GM12878 (cell line): ENCODE measurements around the gene STRIP2. TPM values are rescaled to one million over a fixed set of nuclear protein-coding genes. Genes with fewer than 3 reads are reported as not detected.
A peak's percentile ranks its signal among the peaks of the same experiment; 100 is the strongest.

Source experiments
- ATAC-seq: fragments of 200-7000 bp; cut with Tn5 transposase; 3 replicates; pipeline ENCODE4 v1.9.1; 2020; ENCODE audit warnings: mild to moderate bottlenecking, moderate library complexity
- BruUV-seq: library from RNA; stranded (reverse); fragments of 400-500 nt; replicated peaks from 2 replicates; lab custom pipeline; 2021; lab: Mats Ljungman, UMichigan
- CTCF ChIA-PET: fragments of 300-600 bp; sonication (Branson Sonifier 250); formaldehyde crosslinking; extraction: SDS; loops from one replicate; lab custom pipeline; 2021; ENCODE audit warnings: inconsistent platforms; lab: Yijun Ruan, JAX
- POLR2A ChIA-PET: fragments of 350-600 bp; formaldehyde crosslinking; extraction: SDS; loops from one replicate; lab custom pipeline; 2021; ENCODE audit warnings: inconsistent platforms; lab: Charles Lee
- RAD21 ChIA-PET: fragments of 300-600 bp; sonication (Branson Sonifier 250); formaldehyde crosslinking; loops from one replicate; lab custom pipeline; 2023; ENCODE audit warnings: antibody characterized with exemption; ENCODE audit not compliant: unreplicated experiment; lab: Charles Lee
- SMC1A ChIA-PET: fragments of 300-600 bp; sonication (Branson Sonifier 250); formaldehyde crosslinking; loops from one replicate; lab custom pipeline; 2023; ENCODE audit not compliant: unreplicated experiment, uncharacterized antibody; lab: Charles Lee
- DNase-seq: peaks from one replicate; pipeline ENCODE4 v3.0.0-alpha.2; 2011; ENCODE audit warnings: low read depth, low spot score
- FAIRE-seq: peaks from 3 replicates; lab custom pipeline; 2011; peaks lifted over from hg19 to GRCh38; lab: Jason Lieb, UNC
- H2AFZ ChIP-seq: 2 replicates; pipeline ENCODE4 v1.6.0; 2011; ENCODE audit warnings: low read depth, low read length, control low read depth; ENCODE audit not compliant: control insufficient read depth
- H3K27ac ChIP-seq: 2 replicates; pipeline ENCODE4 v1.5.1; 2011; ENCODE audit warnings: control low read depth; ENCODE audit not compliant: control insufficient read depth, insufficient read depth
- H3K27me3 ChIP-seq, 2 experiments: replicated peaks in 1 of 2; 2 replicates each; pipeline versions ENCODE4 v1.6.0 to v1.6.1; 2011; ENCODE audit warnings: low read length in 1 of 2; ENCODE audit not compliant: control insufficient read depth in 2 of 2, insufficient read depth in 2 of 2
- H3K36me3 ChIP-seq, 2 experiments: 2 replicates each; pipeline ENCODE4 v1.5.1; 2011; ENCODE audit warnings: low read length in 1 of 2; ENCODE audit not compliant: control insufficient read depth in 2 of 2, insufficient read depth in 2 of 2
- H3K4me1 ChIP-seq: 2 replicates; pipeline ENCODE4 v1.6.1; 2011; ENCODE audit warnings: mild to moderate bottlenecking, low read length, moderate library complexity, mixed read lengths; ENCODE audit not compliant: control insufficient read depth, insufficient read depth
- H3K4me2 ChIP-seq: 2 replicates; pipeline ENCODE4 v1.6.0; 2011; ENCODE audit warnings: control low read depth; ENCODE audit not compliant: control insufficient read depth, insufficient read depth
- H3K4me3 ChIP-seq: fragments of 200-600 bp; sonication (generic); 2 replicates; pipeline ENCODE4 v1.5.1; 2016
- H3K79me2 ChIP-seq: 2 replicates; pipeline ENCODE4 v1.6.0; 2011; ENCODE audit warnings: low read length; ENCODE audit not compliant: control insufficient read depth, insufficient read depth
- H3K9ac ChIP-seq: 2 replicates; pipeline ENCODE4 v1.8.0; 2011; ENCODE audit warnings: low read length, control low read depth, mixed read lengths; ENCODE audit not compliant: control insufficient read depth, insufficient read depth
- H3K9me3 ChIP-seq: replicated peaks from 3 replicates; pipeline ENCODE4 v1.5.1; 2011; ENCODE audit warnings: mild to moderate bottlenecking, low read length; ENCODE audit not compliant: control insufficient read depth, insufficient read depth
- H4K20me1 ChIP-seq: 2 replicates; pipeline ENCODE4 v1.6.0; 2011; ENCODE audit not compliant: control insufficient read depth, insufficient read depth
- BCL3 ChIP-seq: IDR thresholded peaks from 2 replicates; pipeline ENCODE4 v1.6.1; 2011; ENCODE audit warnings: borderline replicate concordance, low read depth, mild to moderate bottlenecking, moderate library complexity, low read length; ENCODE audit not compliant: insufficient read depth, poor library complexity, severe bottlenecking
- BMI1 ChIP-seq: fragments of 450-650 bp; IDR thresholded peaks from 2 replicates; pipeline ENCODE4 v1.6.1; 2016; ENCODE audit warnings: mild to moderate bottlenecking, moderate library complexity, borderline replicate concordance
- CHD1 ChIP-seq: IDR thresholded peaks from 2 replicates; pipeline ENCODE4 v1.6.1; 2012; ENCODE audit warnings: low read depth, low read length, improper control_type of control experiment
- CHD2 ChIP-seq: IDR thresholded peaks from 2 replicates; pipeline ENCODE4 v1.6.1; 2011; ENCODE audit warnings: low read depth, low read length, improper control_type of control experiment, borderline replicate concordance
- DPF2 ChIP-seq: fragments of 450-650 bp; IDR thresholded peaks from 2 replicates; pipeline ENCODE4 v1.6.1; 2017; ENCODE audit warnings: mild to moderate bottlenecking
- EED ChIP-seq: sonication (generic); IDR thresholded peaks from 2 replicates; pipeline ENCODE4 v1.6.1; 2016; ENCODE audit warnings: antibody characterized with exemption, low read depth
- IKZF1 ChIP-seq: fragments of 450-650 bp; conservative IDR thresholded peaks from 2 replicates; pipeline ENCODE4 v1.6.1; 2017; ENCODE audit warnings: antibody characterized with exemption, mild to moderate bottlenecking
- IRF3 ChIP-seq: fragments of 450-650 bp; IDR thresholded peaks from 2 replicates; pipeline ENCODE4 v1.6.1; 2014; ENCODE audit warnings: mild to moderate bottlenecking
- MEF2B ChIP-seq: fragments of 450-650 bp; IDR thresholded peaks from 2 replicates; pipeline ENCODE4 v1.6.1; 2018; ENCODE audit warnings: mild to moderate bottlenecking, moderate library complexity; ENCODE audit not compliant: partially characterized antibody, poor library complexity, severe bottlenecking
- MLLT1 ChIP-seq: fragments of 450-650 bp; IDR thresholded peaks from 2 replicates; pipeline ENCODE4 v1.6.1; 2016; ENCODE audit warnings: mild to moderate bottlenecking
- NBN ChIP-seq: fragments of 450-650 bp; IDR thresholded peaks from 2 replicates; pipeline ENCODE4 v1.6.1; 2016
- SREBF1 ChIP-seq: IDR thresholded peaks from 2 replicates; pipeline ENCODE4 v1.6.1; 2012; ENCODE audit warnings: mild to moderate bottlenecking, low read length
- STAT3 ChIP-seq: IDR thresholded peaks from 2 replicates; pipeline ENCODE4 v1.6.1; 2011; ENCODE audit warnings: low read depth, low read length, improper control_type of control experiment
- SUZ12 ChIP-seq: fragments of 200-600 bp; sonication (generic); IDR thresholded peaks from one replicate; pipeline ENCODE4 v1.6.1; 2018; ENCODE audit warnings: antibody characterized with exemption, mild to moderate bottlenecking; ENCODE audit not compliant: unreplicated experiment
- ZNF274 ChIP-seq: IDR thresholded peaks from one replicate; pipeline ENCODE4 v1.8.0; 2011; ENCODE audit not compliant: insufficient read length, insufficient read depth
- WGBS: methylation state at CpG from one replicate; pipeline ENCODE4 v1.1.6; 2016; ENCODE audit warnings: low lambda C conversion rate; ENCODE audit not compliant: insufficient replicate concordance, insufficient coverage; ENCODE audit errors: missing lambda C conversion rate; 5-methylcytosine and 5-hydroxymethylcytosine counted together
- in situ Hi-C: fragments of 300-500 bp; cut with MboI; formaldehyde crosslinking; loops from 9 replicates; pipeline ENCODE4 v1.14.3; 2018; ENCODE audit warnings: mixed read lengths
- intact Hi-C: fragments of 100-400 bp; cut with micrococcal nuclease; formaldehyde crosslinking; loops from one replicate; pipeline ENCODE4 v1.14.2; 2022; ENCODE audit not compliant: unreplicated experiment
- polyA plus RNA-seq, 11 experiments: library from polyadenylated mRNA; depleted of rRNA in 4 of 11; unstranded in 6 of 11; stranded (reverse) in 5 of 11; fragments of >200 nt; fragmentation: Nextera tagmentation in 4 of 11; fragmentation: Illumina TruSeq in 1 of 11; extraction: Ambion mirVana in 4 of 11; extraction: Trizol in 1 of 11; gene quantifications; 1 replicate in 1 of 11; 2 replicates in 10 of 11; pipeline versions ENCODE4 v1.2.1 to v1.2.3, GENCODE V29; 2011 to 2016; ENCODE audit warnings: inconsistent platforms in 2 of 11, missing spikeins in 2 of 11, low read depth in 1 of 11
- total RNA-seq, 4 experiments: library from RNA; depleted of rRNA in 3 of 4; stranded (reverse); fragments of >200 nt in 3 of 4; fragmentation: Illumina TruSeq in 1 of 4; extraction: Trizol in 1 of 4; gene quantifications; 2 replicates each; pipeline versions ENCODE4 v1.2.1 to v1.2.3, GENCODE V29; 2013 to 2021

The STRIP2 gene
- total and polyA plus RNA-seq, 10 of the 15 experiments (the other 5 are each of a cell fraction or from before 2014, with no cell fraction given): 0.48 to 5.8 (median 1.8) TPM

- H3K4me2 ChIP-seq: no peak overlapping the region
- DNase-seq: no peak
- H3K9me3 ChIP-seq: no peaks in the 10 kb centered on the region
- no peaks in the 10 kb centered on the region for H3K79me2 ChIP-seq
- H2AFZ ChIP-seq: no peak overlapping the region
- H4K20me1 ChIP-seq: no peaks in the 10 kb centered on the region
- TF ChIP-seq MLLT1 (no peak), SUZ12 (no peak), IKZF1 (no peak), MEF2B (no peak), CHD2 (no peak), NBN (no peak), STAT3 (no peak)
- POLR2A ChIA-PET: no interaction called here
- H3K27ac ChIP-seq: no peak overlapping the region
- intact Hi-C loops: no loop called here
- no peaks in the 10 kb centered on the region for H3K4me1 ChIP-seq
- no peaks in the 10 kb centered on the region for H3K36me3 ChIP-seq
- SMC1A ChIA-PET: no interaction called here
- H3K27me3 ChIP-seq: no peaks in the 10 kb centered on the region
- no peak overlapping the region for H3K9ac ChIP-seq
- H3K4me3 ChIP-seq: no peak overlapping the region
- ATAC-seq: no peak
- CTCF ChIA-PET: no interaction called here
- no TSS peak for BruUV-seq
- RAD21 ChIA-PET: no interaction called here
- in situ Hi-C loops: no loop called here
- WGBS: 74% methylated on average over 11 of the region's 11 CpGs
- FAIRE-seq: no peak
Measured at GRCh38 chr7:129531721-129532120, 97.5 kb downstream of the STRIP2 start.

- no peak overlapping the region for H2AFZ ChIP-seq
- no TSS peak for BruUV-seq
- H3K9me3 ChIP-seq: no peaks in the 10 kb centered on the region
- in situ Hi-C loops (no loop called here), intact Hi-C loops (no loop called here)
- ChIA-PET CTCF (no interaction called here), POLR2A (no interaction called here), SMC1A (no interaction called here), RAD21 (interaction anchor here (1.1 kb wide), 1 partner anchor 164 kb away, joined by 4 read pairs; no protein-coding TSS in a partner anchor)
- H4K20me1 ChIP-seq: no peaks in the 10 kb centered on the region
- ATAC-seq (no peak), FAIRE-seq (no peak), DNase-seq (no peak)
- H3K4me1 ChIP-seq: no peaks in the 10 kb centered on the region
- no peak for TF ChIP-seq ZNF274
- peak; percentile 93 for TF ChIP-seq BCL3
- TF ChIP-seq CHD1: no peak
- no peak for TF ChIP-seq BMI1
- no peak for TF ChIP-seq EED
- TF ChIP-seq SREBF1: no peak
- no peak for TF ChIP-seq DPF2
- no peak for TF ChIP-seq IRF3
- no peak overlapping the region for H3K4me2 ChIP-seq
- H3K79me2 ChIP-seq: no peaks in the 10 kb centered on the region
- no peak overlapping the region for H3K9ac ChIP-seq
- no peak overlapping the region for H3K27ac ChIP-seq
- H3K4me3 ChIP-seq: no peak overlapping the region
- no peaks in the 10 kb centered on the region for H3K36me3 ChIP-seq
- WGBS: 75% methylated on average over 19 of the region's 19 CpGs
- H3K27me3 ChIP-seq: no peaks in the 10 kb centered on the region
Measured at GRCh38 chr7:129532375-129532774, 98.1 kb downstream of the STRIP2 start.
